GM18517 (cell line): ENCODE results near the gene HAAO.

Experiments
- ATAC-seq: cut with Tn5 transposase; IDR thresholded peaks from one replicate; pipeline ENCODE4 v1.9.1; 2021; ENCODE audit warnings: mild to moderate bottlenecking, moderate library complexity; ENCODE audit not compliant: unreplicated experiment

The HAAO gene

GRCh38 chr2:42769583-42770287 lies 22.6 kb downstream of the HAAO start:
- no peak for ATAC-seq

GRCh38 chr2:42768706-42769256 lies 23.6 kb downstream of the HAAO start:
- ATAC-seq, result no peak

- no peak for ATAC-seq
Measured at GRCh38 chr2:42767899-42768705, 24.3 kb downstream of the HAAO start.

- ATAC-seq, result no peak
Measured at GRCh38 chr2:42767080-42767898, 25.1 kb downstream of the HAAO start.

- no peak for ATAC-seq
Measured at GRCh38 chr2:42765686-42766085, 26.7 kb downstream of the HAAO start.

GRCh38 chr2:42764901-42765300 lies 27.5 kb downstream of the HAAO start:
- ATAC-seq, result no peak

GRCh38 chr2:42764096-42764495 lies 28.3 kb downstream of the HAAO start, which contains the start of gene OXER1:
OXER1 (minus strand) TSS chr2:42764135; CDS start chr2:42764062, 73 bp downstream.
- ATAC-seq, result no peak

GRCh38 chr2:42762823-42763804 lies 29.3 kb downstream of the HAAO start:
- no peak for ATAC-seq

GRCh38 chr2:42762155-42762554 lies 30.2 kb downstream of the HAAO start:
- ATAC-seq, result no peak

GRCh38 chr2:42761554-42761953 lies 30.8 kb downstream of the HAAO start:
- ATAC-seq, result no peak

- no peak for ATAC-seq
Measured at GRCh38 chr2:42758751-42759150, 33.6 kb downstream of the HAAO start.

- no peak for ATAC-seq
Measured at GRCh38 chr2:42757981-42758740, 34.2 kb downstream of the HAAO start.

GRCh38 chr2:42756966-42757513 lies 35.3 kb downstream of the HAAO start:
- no peak for ATAC-seq

GRCh38 chr2:42756150-42756775 lies 36.1 kb downstream of the HAAO start:
- ATAC-seq, result no peak

GRCh38 chr2:42755191-42755880 lies 37.0 kb downstream of the HAAO start:
- ATAC-seq, result no peak

- ATAC-seq, result no peak
Measured at GRCh38 chr2:42754776-42755140, 37.6 kb downstream of the HAAO start.

- peak; percentile 66 for ATAC-seq
Measured at GRCh38 chr2:42754021-42754775, 38.2 kb downstream of the HAAO start.
